GM19043 (cell line): ENCODE measurements around the gene STMND1.
"Not testable (repeated sequence)": the region's sequence is repeated elsewhere in the genome, so short reads cannot be mapped to it uniquely, and the experiment has no call there.

Source experiments
- ATAC-seq: cut with Tn5 transposase; IDR thresholded peaks from one replicate; pipeline ENCODE4 v1.9.1; 2021; ENCODE audit warnings: low read depth; ENCODE audit not compliant: unreplicated experiment

The STMND1 gene

DNA sequence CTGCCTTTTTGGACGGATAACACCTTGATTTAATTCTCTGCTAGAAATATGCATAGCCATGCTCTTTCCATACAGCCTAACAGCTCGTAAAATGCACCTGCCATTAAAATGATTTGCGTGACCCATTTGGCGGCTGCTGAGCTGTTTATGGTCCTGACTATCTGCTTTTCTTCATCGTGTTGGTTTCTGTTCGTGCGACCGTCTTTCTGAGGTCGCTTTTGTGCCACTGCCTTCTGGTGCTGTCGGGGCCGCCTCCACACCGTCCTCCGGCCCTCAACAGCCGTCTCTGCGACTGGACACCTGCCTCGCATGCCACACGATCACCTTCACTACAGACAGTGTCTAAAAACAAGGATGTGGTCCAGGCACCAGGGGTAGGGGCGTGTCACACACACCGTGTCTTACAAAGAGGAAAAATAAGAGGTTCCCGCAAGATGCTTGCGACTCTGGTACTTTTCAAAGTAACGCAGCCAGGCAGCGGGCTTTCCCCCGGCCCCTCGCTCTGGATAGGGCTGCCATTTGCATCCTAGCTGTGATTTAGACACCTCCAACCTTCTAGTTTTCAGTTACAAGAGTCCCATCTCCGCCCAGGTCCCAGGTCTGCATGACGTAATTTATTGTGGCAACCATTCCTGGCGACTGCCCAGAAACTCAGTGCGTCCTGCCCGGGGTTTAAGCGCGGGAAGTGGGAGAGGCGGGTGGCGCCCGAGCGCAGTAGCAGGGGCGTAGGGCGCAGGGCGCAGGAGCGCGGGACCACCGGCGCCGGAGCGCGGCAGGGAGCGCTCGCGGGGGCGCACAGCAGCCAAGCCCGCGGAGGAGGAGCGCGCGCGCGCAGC lies at the start of gene STMND1:
Gene STMND1 (plus strand): TSS at position 629 of the 836 bp plus-strand sequence. CDS start 208 bp downstream, outside the sequence.
- no peak for ATAC-seq

- ATAC-seq, result no peak
Observed at GRCh38 chr6:17054647-17055046, 47.2 kb upstream of the STMND1 start.

DNA sequence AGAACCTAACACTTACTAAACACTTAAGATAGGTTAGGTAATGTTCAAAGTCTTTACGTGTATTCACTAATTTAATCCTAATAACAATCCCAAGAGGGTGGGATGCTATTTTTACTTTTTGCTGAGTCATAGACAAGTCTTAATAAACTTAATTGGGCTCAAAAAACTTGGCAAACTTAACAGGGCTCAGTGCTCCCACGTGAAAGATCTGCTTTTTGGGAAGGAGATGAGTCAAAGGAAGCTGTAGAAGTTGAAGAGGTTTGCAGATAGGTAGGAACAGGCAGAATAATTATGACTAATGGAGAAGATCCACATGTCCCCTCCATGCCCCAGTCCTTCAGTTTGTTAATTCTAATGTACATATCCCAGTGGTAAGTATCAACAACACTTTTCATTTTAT lies 44.5 kb upstream of the STMND1 start:
- no peak for ATAC-seq

GRCh38 chr6:17058550-17058949 lies 43.3 kb upstream of the STMND1 start:
- no peak for ATAC-seq

DNA sequence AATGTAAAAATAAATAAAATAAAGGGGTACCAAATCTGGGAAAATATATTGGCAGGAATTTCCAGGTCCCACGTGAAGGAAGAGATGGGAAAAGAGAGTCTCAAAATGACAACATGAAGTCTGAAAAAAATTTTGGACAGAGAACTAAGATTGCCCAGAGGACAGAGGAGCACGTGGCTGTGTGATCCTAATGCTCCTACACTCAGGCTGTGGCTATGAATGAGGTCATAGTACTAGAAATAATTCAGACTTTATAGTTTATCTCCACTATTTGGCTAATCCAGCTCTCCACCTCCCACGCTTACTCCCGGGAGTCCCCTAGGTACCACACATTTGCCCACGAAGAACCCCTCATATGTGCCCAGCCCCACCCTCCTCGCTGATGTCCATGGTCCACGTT lies 42.8 kb upstream of the STMND1 start:
- no peak for ATAC-seq

- no peak for ATAC-seq
Observed at GRCh38 chr6:17059850-17060249, 42.0 kb upstream of the STMND1 start.

DNA sequence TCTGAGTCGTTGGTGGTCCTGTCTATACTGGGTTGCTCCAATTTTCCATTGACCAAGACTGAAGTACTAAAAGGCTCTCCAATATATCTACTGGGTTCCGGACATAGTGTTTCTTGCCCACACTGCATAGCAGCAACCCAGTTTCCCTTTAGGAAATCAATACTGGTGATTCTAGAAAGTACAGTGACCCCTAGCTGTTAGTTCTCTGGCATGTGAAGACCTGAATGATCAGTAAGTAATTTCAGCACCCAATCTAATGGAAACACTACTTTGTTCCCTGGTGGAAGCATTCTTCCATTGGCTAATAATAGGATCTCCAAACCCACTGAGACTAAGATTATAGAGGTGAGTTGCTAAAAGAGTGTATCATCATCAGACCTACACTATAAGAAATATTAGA lies 40.8 kb upstream of the STMND1 start:
- no peak for ATAC-seq

GRCh38 chr6:17062871-17063440 lies 38.9 kb upstream of the STMND1 start:
- no peak for ATAC-seq

DNA sequence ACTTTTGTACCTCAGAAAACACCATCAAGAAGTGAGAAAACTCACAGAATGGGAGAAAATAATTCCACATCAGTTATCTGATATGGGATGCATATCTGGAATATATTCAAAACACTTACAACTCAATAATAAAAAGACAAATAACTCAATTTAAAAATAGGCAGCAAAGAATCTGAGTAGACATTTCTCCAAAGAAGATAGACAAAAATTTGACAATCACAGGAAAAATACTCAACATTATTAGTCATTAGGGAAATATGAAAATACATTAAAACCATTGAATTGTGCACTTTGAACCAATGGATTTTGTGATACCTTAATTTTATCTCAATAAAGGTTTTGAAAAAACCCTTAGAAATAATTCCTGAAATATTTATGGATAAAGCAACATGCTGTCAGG lies 36.9 kb upstream of the STMND1 start:
- ATAC-seq, result no peak

DNA sequence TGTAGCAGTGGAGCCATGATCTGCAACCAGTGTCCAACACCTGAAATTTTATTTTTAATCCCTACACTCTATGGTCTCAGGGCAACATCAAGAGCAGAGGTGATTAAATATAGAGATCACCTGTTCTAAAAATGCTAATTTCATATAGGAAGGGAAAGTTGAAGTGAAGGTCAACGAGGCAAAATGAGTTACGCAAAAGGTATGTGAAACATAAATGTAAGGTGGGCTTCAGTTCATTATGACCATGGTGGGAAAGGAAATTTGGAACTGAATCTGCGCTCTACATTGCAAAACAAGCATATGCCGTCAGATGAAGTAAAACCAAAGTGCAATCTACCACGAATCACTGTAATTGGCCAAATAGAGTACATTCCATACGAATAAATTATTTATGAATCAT lies 35.2 kb upstream of the STMND1 start:
- ATAC-seq, result no peak

GRCh38 chr6:17068972-17069371 lies 32.9 kb upstream of the STMND1 start:
- ATAC-seq, result not testable (repeated sequence)

DNA sequence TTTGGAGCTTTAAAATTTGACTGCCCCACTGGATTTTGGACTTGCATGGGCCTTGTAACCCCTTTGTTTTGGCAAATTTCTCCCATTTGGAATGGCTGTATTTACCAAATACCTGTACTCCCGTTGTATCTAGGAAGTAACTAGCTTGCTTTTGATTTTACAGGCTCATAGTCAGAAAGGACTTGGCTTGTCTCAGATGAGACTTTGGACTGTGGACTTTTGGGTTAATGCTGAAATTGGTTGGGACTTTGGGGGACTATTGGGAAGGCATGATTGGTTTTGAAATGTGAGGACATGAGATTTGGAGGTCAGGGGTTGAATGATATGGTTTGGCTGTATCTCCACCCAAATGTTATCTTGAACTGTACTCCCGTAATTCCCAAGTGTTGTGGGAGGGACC lies 31.4 kb upstream of the STMND1 start:
- ATAC-seq, result not testable (repeated sequence)

- ATAC-seq, result not testable (repeated sequence)
Observed at GRCh38 chr6:17073596-17073995, 28.3 kb upstream of the STMND1 start.

DNA sequence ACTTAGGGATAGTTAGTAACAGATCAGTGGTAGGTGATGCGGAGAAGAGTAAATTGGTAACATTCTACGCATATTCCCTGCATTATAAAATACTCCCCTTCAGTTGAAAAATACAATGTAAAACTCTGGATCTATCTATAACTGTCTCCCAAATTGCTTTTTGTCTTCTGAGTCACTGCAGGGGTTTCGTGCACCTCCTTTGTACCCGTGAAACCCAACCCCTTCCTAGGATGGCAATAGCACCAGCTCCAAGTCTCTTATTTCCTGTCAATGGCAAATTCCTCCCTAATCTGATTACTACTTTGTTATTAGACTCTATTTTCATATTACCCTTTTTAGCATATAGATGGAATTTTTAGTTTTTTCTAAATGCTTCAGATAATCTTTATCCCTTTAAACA lies 20.6 kb upstream of the STMND1 start:
- ATAC-seq, result no peak

DNA sequence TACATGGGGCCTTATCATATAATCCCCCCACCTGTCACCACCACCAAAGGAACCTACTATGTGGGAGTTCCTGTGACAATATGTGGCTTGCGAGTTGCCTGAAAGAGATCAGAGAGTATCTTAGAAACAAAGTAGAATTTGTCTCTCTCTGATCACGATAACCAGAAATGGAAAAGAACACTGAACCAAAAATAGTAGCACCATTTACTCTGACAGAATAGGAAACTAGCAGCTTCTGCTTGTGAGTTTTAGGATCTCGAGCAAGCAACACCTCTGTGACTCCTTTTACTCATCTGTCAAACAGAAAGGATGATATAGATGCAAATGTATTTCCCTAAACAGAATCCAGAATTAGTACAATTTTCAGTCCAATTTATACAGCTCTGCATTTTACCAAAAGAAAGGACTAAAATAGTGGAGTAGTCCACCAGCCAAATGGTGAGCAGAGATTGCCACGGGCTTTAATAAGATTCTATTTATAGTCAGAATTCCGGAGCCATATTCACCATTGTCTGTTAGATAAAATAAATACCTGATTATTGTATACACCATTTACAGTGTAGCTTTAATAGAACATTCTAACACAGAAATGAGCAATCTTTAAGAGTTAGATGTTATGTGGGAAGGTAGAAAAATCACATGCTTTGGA lies 19.9 kb upstream of the STMND1 start:
- ATAC-seq, result no peak

- ATAC-seq, result no peak
Observed at GRCh38 chr6:17083397-17083796, 18.5 kb upstream of the STMND1 start.

- ATAC-seq, result no peak
Observed at GRCh38 chr6:17086469-17086868, 15.4 kb upstream of the STMND1 start.

DNA sequence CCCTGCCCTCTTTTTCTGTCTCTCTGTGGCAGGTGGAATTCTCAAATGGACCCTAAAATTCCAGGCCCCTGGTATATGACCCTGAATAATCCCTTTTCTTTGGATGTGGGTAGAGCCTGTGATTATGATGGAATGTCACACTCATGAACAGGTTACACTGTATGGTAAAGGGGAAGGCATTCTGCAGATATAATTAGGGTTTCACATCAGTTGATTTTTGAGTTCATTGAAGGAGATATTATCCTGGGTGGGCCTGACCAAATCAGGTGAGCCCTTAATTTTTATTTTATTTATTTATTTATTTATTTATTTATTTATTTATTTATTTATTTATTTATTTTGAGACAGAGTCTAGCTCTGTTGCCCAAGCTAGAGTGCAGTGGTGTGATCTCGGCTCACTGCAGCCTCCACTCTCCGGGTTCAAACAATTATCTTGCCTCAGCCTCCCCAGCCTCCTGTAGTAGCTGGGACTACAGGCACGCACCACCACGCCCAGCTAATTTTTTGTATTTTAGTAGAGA lies 13.7 kb upstream of the STMND1 start:
- no peak for ATAC-seq

- ATAC-seq, result no peak
Observed at GRCh38 chr6:17091122-17091521, 10.7 kb upstream of the STMND1 start.

DNA sequence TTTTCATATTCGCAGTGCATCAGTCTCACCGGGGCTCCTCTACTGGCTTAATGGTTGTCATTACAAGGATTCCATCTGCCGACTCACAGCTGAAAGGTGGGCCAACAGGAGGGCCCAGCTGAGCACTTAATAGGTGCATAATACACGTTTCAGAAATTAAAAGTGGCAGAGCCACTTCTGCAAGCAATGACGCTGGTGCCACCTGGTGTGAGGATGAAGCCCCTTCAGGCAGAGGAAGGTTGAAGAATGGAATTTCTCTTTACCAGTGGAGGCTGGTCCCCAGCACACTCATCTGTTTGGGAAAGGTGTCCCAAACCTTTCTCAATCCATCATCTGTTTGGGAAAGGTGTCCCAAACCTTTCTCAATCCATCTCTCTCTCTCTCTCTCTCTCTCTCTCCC lies 8.2 kb upstream of the STMND1 start:
- ATAC-seq, result no peak

- ATAC-seq, result no peak
Observed at GRCh38 chr6:17096096-17096495, 5.8 kb upstream of the STMND1 start.
